ENCODE data around the gene SLC25A18. TPM values are rescaled to one million over a fixed set of nuclear protein-coding genes. Genes with fewer than 3 reads are reported as not detected.

The SLC25A18 gene
- total and polyA plus RNA-seq, 7 donors: 0.56 to 10.4 (median 5.7) TPM

GRCh38 chr22:17580441-17581031, 17.2 kb downstream of the SLC25A18 start:
- no peak for DNase-seq
- intact Hi-C loops (cut with DNase I): no loop called here
- Histone ChIP-seq H3K4me3 (no peak overlapping the region), H3K27ac (no peak overlapping the region), H3K36me3 (ENCODE audit: insufficient read depth in 1 of 2, low read depth in 1 of 2) (no peaks in the 10 kb centered on the region), H3K27me3 (ENCODE audit: insufficient read depth in 3 of 3, low read length in 2 of 3) (no peaks in the 10 kb centered on the region), H3K9me3 (no peaks in the 10 kb centered on the region), H3K4me1 (no peaks in the 10 kb centered on the region)
- no peak for ATAC-seq
- WGBS, 3 donors: 61 to 71% (median 63%) methylated on average over 15 of the region's 15 CpGs
- TF ChIP-seq, protein P1, sequence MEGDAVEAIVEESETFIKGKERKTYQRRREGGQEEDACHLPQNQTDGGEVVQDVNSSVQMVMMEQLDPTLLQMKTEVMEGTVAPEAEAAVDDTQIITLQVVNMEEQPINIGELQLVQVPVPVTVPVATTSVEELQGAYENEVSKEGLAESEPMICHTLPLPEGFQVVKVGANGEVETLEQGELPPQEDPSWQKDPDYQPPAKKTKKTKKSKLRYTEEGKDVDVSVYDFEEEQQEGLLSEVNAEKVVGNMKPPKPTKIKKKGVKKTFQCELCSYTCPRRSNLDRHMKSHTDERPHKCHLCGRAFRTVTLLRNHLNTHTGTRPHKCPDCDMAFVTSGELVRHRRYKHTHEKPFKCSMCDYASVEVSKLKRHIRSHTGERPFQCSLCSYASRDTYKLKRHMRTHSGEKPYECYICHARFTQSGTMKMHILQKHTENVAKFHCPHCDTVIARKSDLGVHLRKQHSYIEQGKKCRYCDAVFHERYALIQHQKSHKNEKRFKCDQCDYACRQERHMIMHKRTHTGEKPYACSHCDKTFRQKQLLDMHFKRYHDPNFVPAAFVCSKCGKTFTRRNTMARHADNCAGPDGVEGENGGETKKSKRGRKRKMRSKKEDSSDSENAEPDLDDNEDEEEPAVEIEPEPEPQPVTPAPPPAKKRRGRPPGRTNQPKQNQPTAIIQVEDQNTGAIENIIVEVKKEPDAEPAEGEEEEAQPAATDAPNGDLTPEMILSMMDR (IDR thresholded peaks at IDR 0.05): no peak

GRCh38 chr22:17581056-17581455, 17.8 kb downstream of the SLC25A18 start:
- Histone ChIP-seq H3K4me1 (no peaks in the 10 kb centered on the region), H3K27ac (no peak overlapping the region), H3K36me3 (ENCODE audit: insufficient read depth in 1 of 2, low read depth in 1 of 2) (no peaks in the 10 kb centered on the region), H3K9me3 (no peaks in the 10 kb centered on the region), H3K27me3 (ENCODE audit: insufficient read depth in 3 of 3, low read length in 2 of 3) (no peaks in the 10 kb centered on the region), H3K4me3 (no peak overlapping the region)
- intact Hi-C loops (cut with DNase I): no loop called here
- 66 to 81% (median 73%) methylated on average over 21 of the region's 21 CpGs for WGBS, 3 donors
- DNase-seq (no peak), ATAC-seq (no peak)
- TF ChIP-seq, protein P1 (IDR thresholded peaks at IDR 0.05): no peak

DNA sequence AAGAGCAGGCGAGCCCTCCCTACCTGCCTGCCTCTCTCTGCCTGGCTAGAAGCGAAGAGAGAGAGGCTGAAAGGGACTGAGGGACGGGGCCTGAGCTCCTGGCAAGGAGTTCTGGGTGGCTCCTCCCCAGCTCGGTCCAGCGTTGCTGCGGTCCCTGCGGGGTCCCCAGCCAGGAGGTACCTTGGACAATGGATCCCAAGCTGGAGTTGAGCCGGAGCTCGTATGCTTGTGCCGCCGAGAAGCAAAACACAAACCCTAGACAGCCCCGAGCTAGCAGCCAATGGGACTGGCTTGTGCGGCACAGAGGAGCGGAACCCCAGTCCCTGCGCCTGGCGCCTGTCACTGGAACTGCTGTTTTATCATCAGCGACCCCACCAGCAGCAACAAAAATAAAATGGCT, 18.3 kb downstream of the SLC25A18 start:
- no peak for DNase-seq
- Histone ChIP-seq H3K9me3 (no peaks in the 10 kb centered on the region), H3K4me3 (no peak overlapping the region), H3K4me1 (peaks cover 1% of the 10 kb centered on the region), H3K36me3 (ENCODE audit: insufficient read depth in 1 of 2, low read depth in 1 of 2) (no peaks in the 10 kb centered on the region), H3K27me3 (ENCODE audit: insufficient read depth in 3 of 3, low read length in 2 of 3) (no peaks in the 10 kb centered on the region), H3K27ac (no peak overlapping the region)
- TF ChIP-seq, protein P1 (IDR thresholded peaks at IDR 0.05): no peak
- intact Hi-C loops (cut with DNase I): no loop called here
- 84 to 91% (median 85%) methylated on average over 17 of the region's 17 CpGs for WGBS, 3 donors
- no peak for ATAC-seq

DNA sequence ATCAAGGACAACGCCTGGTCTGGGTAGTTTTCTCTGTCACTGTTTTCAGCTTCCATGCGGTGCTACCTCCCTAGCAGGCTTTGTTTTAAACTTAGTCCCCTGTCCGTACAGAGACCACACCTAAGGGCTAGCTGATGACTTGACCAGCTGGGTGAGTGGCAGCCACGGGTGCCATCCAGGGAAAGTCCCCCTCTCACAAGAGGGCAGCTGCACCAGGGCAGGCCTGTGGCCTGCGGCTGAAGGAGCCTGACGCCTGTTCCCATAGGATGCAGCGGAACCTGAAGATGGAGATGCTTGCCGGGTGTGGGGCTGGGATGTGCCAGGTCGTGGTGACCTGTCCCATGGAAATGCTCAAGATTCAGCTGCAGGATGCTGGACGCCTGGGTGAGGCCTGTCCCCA, 19.9 kb downstream of the SLC25A18 start:
- 77 to 87% (median 79%) methylated on average over 10 of the region's 10 CpGs for WGBS, 3 donors
- ATAC-seq: no peak
- no peaks in the 10 kb centered on the region for H3K27me3 ChIP-seq (ENCODE audit: insufficient read depth in 3 of 3, low read length in 2 of 3)
- peaks cover 3% of the 10 kb centered on the region for H3K4me1 ChIP-seq
- no peak for DNase-seq
- H3K4me3 ChIP-seq: no peak overlapping the region
- peaks cover 0 to 8% of the 10 kb centered on the region in 2 donors for H3K36me3 ChIP-seq (ENCODE audit: insufficient read depth in 1 of 2, low read depth in 1 of 2)
- TF ChIP-seq, protein P1 (IDR thresholded peaks at IDR 0.05): no peak
- H3K9me3 ChIP-seq: no peaks in the 10 kb centered on the region
- H3K27ac ChIP-seq: no peak overlapping the region
- intact Hi-C loops (cut with DNase I): no loop called here

Measured in psoas muscle (tissue), 8 donors.